NB4 (cell line): ENCODE data around the gene NDUFS6.

ENCODE experiments used
- DNase-seq: peaks from one replicate; pipeline ENCODE4 v3.0.0; 2010; ENCODE audit warnings: low read depth
- H3K4me3 ChIP-seq: one replicate; pipeline ENCODE4 v1.5.1; 2011; ENCODE audit warnings: mild to moderate bottlenecking, low read depth, low read length, moderate library complexity
- MAX ChIP-seq: IDR thresholded peaks from 2 replicates; pipeline ENCODE4 v1.6.1; 2011; ENCODE audit warnings: low read depth, low read length
- MYC ChIP-seq: IDR thresholded peaks from 2 replicates; pipeline ENCODE4 v1.6.1; 2011; ENCODE audit warnings: low read depth, low read length
- POLR2A ChIP-seq: IDR thresholded peaks from 2 replicates; pipeline ENCODE4 v1.6.1; 2011; ENCODE audit warnings: mild to moderate bottlenecking; ENCODE audit not compliant: insufficient read length; ENCODE audit errors: extremely low read depth
- TF ChIP-seq, protein P1 (sequence below): IDR thresholded peaks from one replicate; pipeline ENCODE4 v1.5.1; 2012; ENCODE audit warnings: low read depth, low read length

The NDUFS6 gene

GRCh38 chr5:1760231-1760630, 41.0 kb upstream of the NDUFS6 start:
- no peak for DNase-seq
- no peak for TF ChIP-seq MAX
- no peak for TF ChIP-seq MYC
- TF ChIP-seq, protein P1, sequence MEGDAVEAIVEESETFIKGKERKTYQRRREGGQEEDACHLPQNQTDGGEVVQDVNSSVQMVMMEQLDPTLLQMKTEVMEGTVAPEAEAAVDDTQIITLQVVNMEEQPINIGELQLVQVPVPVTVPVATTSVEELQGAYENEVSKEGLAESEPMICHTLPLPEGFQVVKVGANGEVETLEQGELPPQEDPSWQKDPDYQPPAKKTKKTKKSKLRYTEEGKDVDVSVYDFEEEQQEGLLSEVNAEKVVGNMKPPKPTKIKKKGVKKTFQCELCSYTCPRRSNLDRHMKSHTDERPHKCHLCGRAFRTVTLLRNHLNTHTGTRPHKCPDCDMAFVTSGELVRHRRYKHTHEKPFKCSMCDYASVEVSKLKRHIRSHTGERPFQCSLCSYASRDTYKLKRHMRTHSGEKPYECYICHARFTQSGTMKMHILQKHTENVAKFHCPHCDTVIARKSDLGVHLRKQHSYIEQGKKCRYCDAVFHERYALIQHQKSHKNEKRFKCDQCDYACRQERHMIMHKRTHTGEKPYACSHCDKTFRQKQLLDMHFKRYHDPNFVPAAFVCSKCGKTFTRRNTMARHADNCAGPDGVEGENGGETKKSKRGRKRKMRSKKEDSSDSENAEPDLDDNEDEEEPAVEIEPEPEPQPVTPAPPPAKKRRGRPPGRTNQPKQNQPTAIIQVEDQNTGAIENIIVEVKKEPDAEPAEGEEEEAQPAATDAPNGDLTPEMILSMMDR: no peak
- TF ChIP-seq POLR2A: no peak
- no peak overlapping the region for H3K4me3 ChIP-seq

GRCh38 chr5:1760656-1761452, 40.4 kb upstream of the NDUFS6 start:
- TF ChIP-seq, protein P1: no peak
- TF ChIP-seq MAX (no peak), POLR2A (no peak), MYC (no peak)
- no peak overlapping the region for H3K4me3 ChIP-seq
- no peak for DNase-seq

DNA sequence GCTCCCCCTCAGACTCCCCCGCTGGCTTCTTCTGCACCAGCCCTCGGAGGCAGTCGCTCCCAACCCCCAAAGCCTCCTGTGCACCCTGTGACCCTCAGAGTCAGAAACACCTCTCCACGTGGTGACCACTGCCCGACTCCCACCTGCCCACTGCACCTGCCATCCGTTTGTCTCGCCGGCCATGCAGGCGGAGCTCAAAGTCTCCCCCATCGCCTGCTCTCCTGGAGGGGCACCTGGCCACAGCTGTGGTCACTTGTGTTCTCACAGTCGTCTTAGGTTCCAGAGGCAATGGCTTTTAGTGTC, 39.8 kb upstream of the NDUFS6 start:
- no peak for DNase-seq
- H3K4me3 ChIP-seq: no peak overlapping the region
- TF ChIP-seq, protein P1: no peak
- no peak for TF ChIP-seq MYC
- no peak for TF ChIP-seq POLR2A

DNA sequence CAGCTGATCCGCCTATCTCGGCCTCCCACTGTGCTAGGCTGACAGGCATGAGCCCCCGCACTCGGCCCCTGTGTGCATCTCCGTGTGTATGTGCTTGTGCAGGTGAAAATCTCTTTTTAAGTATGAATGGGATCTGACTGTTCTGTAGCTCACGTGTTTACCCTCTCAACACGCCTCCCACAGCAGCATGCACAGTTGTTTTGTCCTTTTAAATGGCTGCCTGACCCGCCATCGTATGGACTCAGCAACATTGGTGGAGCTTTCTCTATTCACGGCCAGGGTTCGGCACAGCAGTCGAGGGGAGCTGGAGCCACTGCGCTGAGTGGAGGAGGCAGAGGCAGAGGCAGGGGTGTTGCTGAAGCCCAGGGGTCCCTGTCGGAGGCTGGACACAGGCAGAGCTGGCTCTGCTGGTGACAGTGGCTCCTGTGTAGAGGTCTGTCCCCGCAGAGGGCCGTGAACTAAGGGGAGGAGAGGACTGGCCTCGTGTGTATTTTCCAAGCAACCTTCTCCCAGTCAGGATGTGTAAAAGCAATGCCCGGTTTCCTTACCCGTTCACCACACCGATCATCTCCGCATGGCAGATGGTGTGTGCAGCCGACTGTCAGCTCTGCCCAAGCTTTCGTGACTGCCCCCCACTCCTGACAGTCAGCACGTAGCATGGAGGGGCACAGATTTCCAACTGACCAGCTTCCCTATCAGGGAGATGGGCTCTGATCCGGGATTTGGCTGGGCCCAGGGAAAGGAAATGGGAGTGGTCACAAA, 38.9 kb upstream of the NDUFS6 start:
- no peak for DNase-seq
- TF ChIP-seq MAX (no peak), MYC (no peak), POLR2A (no peak)
- TF ChIP-seq, protein P1: no peak
- no peak overlapping the region for H3K4me3 ChIP-seq

- no peak overlapping the region for H3K4me3 ChIP-seq
- TF ChIP-seq POLR2A (no peak), MYC (no peak), MAX (no peak)
- TF ChIP-seq, protein P1: no peak
- no peak for DNase-seq
These were observed 38.2 kb upstream of the NDUFS6 start for GRCh38 chr5:1762883-1763547.
